ENCODE results near the gene OR2C1.

DNA sequence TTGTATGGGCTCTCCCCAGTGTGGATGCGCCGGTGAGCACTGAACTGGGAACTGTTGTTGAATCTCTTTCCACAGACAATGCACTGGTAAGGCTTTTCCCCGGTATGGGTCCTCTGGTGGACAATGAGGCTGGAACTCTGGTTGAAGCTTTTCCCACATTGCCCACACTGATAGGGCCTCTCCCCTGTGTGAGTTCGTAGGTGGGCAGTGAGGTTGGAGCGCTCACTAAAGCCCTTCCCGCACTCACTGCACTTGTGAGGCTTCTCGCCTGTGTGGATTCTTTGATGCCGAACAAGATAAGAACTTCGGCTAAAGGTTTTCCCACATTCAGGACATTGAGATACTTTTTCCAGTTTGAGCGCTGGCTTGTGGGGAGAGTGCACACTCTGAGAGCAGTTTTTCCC lies 27.4 kb downstream of the OR2C1 start:
- TF ChIP-seq, protein P1, sequence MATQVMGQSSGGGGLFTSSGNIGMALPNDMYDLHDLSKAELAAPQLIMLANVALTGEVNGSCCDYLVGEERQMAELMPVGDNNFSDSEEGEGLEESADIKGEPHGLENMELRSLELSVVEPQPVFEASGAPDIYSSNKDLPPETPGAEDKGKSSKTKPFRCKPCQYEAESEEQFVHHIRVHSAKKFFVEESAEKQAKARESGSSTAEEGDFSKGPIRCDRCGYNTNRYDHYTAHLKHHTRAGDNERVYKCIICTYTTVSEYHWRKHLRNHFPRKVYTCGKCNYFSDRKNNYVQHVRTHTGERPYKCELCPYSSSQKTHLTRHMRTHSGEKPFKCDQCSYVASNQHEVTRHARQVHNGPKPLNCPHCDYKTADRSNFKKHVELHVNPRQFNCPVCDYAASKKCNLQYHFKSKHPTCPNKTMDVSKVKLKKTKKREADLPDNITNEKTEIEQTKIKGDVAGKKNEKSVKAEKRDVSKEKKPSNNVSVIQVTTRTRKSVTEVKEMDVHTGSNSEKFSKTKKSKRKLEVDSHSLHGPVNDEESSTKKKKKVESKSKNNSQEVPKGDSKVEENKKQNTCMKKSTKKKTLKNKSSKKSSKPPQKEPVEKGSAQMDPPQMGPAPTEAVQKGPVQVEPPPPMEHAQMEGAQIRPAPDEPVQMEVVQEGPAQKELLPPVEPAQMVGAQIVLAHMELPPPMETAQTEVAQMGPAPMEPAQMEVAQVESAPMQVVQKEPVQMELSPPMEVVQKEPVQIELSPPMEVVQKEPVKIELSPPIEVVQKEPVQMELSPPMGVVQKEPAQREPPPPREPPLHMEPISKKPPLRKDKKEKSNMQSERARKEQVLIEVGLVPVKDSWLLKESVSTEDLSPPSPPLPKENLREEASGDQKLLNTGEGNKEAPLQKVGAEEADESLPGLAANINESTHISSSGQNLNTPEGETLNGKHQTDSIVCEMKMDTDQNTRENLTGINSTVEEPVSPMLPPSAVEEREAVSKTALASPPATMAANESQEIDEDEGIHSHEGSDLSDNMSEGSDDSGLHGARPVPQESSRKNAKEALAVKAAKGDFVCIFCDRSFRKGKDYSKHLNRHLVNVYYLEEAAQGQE (IDR thresholded peaks at IDR 0.05; ENCODE audit: borderline replicate concordance) = no peak
- TF ChIP-seq TAF1 (IDR thresholded peaks at IDR 0.05; ENCODE audit: low read depth) = no peak
- TF ChIP-seq, protein P2, sequence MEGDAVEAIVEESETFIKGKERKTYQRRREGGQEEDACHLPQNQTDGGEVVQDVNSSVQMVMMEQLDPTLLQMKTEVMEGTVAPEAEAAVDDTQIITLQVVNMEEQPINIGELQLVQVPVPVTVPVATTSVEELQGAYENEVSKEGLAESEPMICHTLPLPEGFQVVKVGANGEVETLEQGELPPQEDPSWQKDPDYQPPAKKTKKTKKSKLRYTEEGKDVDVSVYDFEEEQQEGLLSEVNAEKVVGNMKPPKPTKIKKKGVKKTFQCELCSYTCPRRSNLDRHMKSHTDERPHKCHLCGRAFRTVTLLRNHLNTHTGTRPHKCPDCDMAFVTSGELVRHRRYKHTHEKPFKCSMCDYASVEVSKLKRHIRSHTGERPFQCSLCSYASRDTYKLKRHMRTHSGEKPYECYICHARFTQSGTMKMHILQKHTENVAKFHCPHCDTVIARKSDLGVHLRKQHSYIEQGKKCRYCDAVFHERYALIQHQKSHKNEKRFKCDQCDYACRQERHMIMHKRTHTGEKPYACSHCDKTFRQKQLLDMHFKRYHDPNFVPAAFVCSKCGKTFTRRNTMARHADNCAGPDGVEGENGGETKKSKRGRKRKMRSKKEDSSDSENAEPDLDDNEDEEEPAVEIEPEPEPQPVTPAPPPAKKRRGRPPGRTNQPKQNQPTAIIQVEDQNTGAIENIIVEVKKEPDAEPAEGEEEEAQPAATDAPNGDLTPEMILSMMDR (IDR thresholded peaks at IDR 0.05; ENCODE audit: poor library complexity, severe bottlenecking) = no peak
- no peak for TF ChIP-seq POLR2AphosphoS5 (IDR thresholded peaks at IDR 0.05)
- TF ChIP-seq EP300 (conservative IDR thresholded peaks at IDR 0.05; ENCODE audit: poor library complexity, severe bottlenecking) = no peak
- no peak for TF ChIP-seq EZH2 (IDR thresholded peaks at IDR 0.05; ENCODE audit: borderline replicate concordance, insufficient read depth, low read length, poor library complexity, severe bottlenecking)
- TF ChIP-seq RAD21 (conservative IDR thresholded peaks at IDR 0.05) = no peak
- no peak for TF ChIP-seq MXI1 (conservative IDR thresholded peaks at IDR 0.05; ENCODE audit: poor library complexity, severe bottlenecking)
- TF ChIP-seq SMC3 (conservative IDR thresholded peaks at IDR 0.05; ENCODE audit: poor library complexity) = no peak
